Sigmoid colon (tissue), 3 donors: ENCODE measurements around the gene SETD1B.

Source experiments
- CTCF ChIP-seq, 4 experiments: fragments of 450-650 bp in 3 of 4; fragments of 200-600 bp in 1 of 4; IDR thresholded peaks; one replicate each; pipeline ENCODE4 v1.5.1; 2016 to 2019; ENCODE audit warnings: antibody characterized with exemption in 4 of 4, mild to moderate bottlenecking in 3 of 4, moderate library complexity in 2 of 4
- POLR2A ChIP-seq, 2 donors: fragments of 450-650 bp; IDR thresholded peaks; one replicate each; pipeline ENCODE4 v1.6.1; 2016; ENCODE audit warnings: antibody characterized with exemption in 2 of 2, mild to moderate bottlenecking in 2 of 2, moderate library complexity in 2 of 2

GRCh38 chr12:121783766-121784165 is 20.0 kb upstream of the SETD1B start:
- no peak for TF ChIP-seq CTCF (IDR thresholded peaks at IDR 0.05)
- TF ChIP-seq POLR2A (IDR thresholded peaks at IDR 0.05), result no peak
